Measurements from ENCODE around the gene ARHGAP15.

GRCh38 chr2:143138292-143138691 is 9.1 kb downstream of the ARHGAP15 start:
- no peak for TF ChIP-seq REST (IDR thresholded peaks at IDR 0.05; ENCODE audit: low read depth)
- TF ChIP-seq EP300 (IDR thresholded peaks at IDR 0.05; ENCODE audit: borderline replicate concordance): no peak
- no peak for TF ChIP-seq YY1 (IDR thresholded peaks at IDR 0.05; ENCODE audit: low read depth)
- TF ChIP-seq TAF1 (IDR thresholded peaks at IDR 0.05; ENCODE audit: low read depth): no peak
- no peak for TF ChIP-seq NFIC (IDR thresholded peaks at IDR 0.05)
- no peak for TF ChIP-seq CEBPB (IDR thresholded peaks at IDR 0.05)
- no peak for TF ChIP-seq FOXM1 (IDR thresholded peaks at IDR 0.05; ENCODE audit: borderline replicate concordance, low read depth)
- no peak for TF ChIP-seq EGR1 (IDR thresholded peaks at IDR 0.05)

Data from Ishikawa (cell line).